B cell (primary cell): ENCODE results near the gene TRIO.

Source experiments
- CTCF ChIP-seq: fragments of 200-600 bp; IDR thresholded peaks from one replicate; pipeline ENCODE4 v1.8.0; 2022; ENCODE audit warnings: antibody characterized with exemption, mild to moderate bottlenecking
- EZH2 ChIP-seq: IDR thresholded peaks from 2 replicates; pipeline ENCODE4 v1.6.1; 2012; ENCODE audit warnings: borderline replicate concordance, low read depth, mild to moderate bottlenecking, moderate library complexity, low read length; ENCODE audit not compliant: insufficient read depth, poor library complexity, severe bottlenecking

- TF ChIP-seq CTCF: no peak
- no peak for TF ChIP-seq EZH2
Measured at GRCh38 chr5:14266686-14267085, 123.5 kb downstream of the TRIO start.
